WTC11 (cell line): ENCODE results near the gene ETV3. TPM values are rescaled to one million over a fixed set of nuclear protein-coding genes. Genes with fewer than 3 reads are reported as not detected.

ENCODE experiments used
- ATAC-seq: fragments of 200-7000 bp; cut with Tn5 transposase; 2 replicates; pipeline ENCODE4 v1.10.0; 2021; ENCODE audit warnings: mild to moderate bottlenecking, moderate library complexity
- CTCF ChIA-PET: fragments of 300-600 bp; sonication (Branson Sonifier 250); formaldehyde crosslinking; loops from one replicate; lab custom pipeline; 2021; ENCODE audit warnings: antibody characterized with exemption; lab: Charles Lee
- POLR2A ChIA-PET: fragments of 350-600 bp; sonication (Branson Sonifier 250); formaldehyde crosslinking; loops from one replicate; lab custom pipeline; 2021; ENCODE audit warnings: antibody characterized with exemption; lab: Charles Lee
- DNase-seq: peaks from one replicate; pipeline ENCODE4 v3.0.0; 2021; ENCODE audit warnings: low spot score
- H3K27ac Mint-ChIP-seq: 2 replicates; pipeline ENCODE4 v1.8.0; 2021; ENCODE audit warnings: mixed read lengths
- H3K27me3 Mint-ChIP-seq: 2 replicates; pipeline ENCODE4 v1.8.0; 2021; ENCODE audit warnings: low read depth, mild to moderate bottlenecking, moderate library complexity, mixed read lengths
- H3K36me3 Mint-ChIP-seq: 2 replicates; pipeline ENCODE4 v1.8.0; 2021; ENCODE audit warnings: mixed read lengths
- H3K4me1 Mint-ChIP-seq: 2 replicates; pipeline ENCODE4 v1.8.0; 2022; ENCODE audit warnings: mixed read lengths
- H3K4me3 Mint-ChIP-seq: 2 replicates; pipeline ENCODE4 v1.8.0; 2021; ENCODE audit warnings: mild to moderate bottlenecking, moderate library complexity, mixed read lengths
- H3K9me3 Mint-ChIP-seq: 2 replicates; pipeline ENCODE4 v1.8.0; 2021; ENCODE audit warnings: mixed read lengths
- FOXK1 ChIP-seq: sonication (generic); formaldehyde crosslinking; IDR thresholded peaks from 2 replicates; pipeline ENCODE4 v1.8.0; 2022; ENCODE audit warnings: mild to moderate bottlenecking, moderate library complexity, missing genetic modification reagents
- NFATC4 ChIP-seq: fragments of 250-450 bp; sonication (Bioruptor Pico); IDR thresholded peaks from 2 replicates; pipeline ENCODE4 v1.9.0; 2021; ENCODE audit warnings: mild to moderate bottlenecking
- NR1H2 ChIP-seq: sonication (generic); formaldehyde crosslinking; IDR thresholded peaks from 2 replicates; pipeline ENCODE4 v1.9.0; 2021; ENCODE audit warnings: mild to moderate bottlenecking, moderate library complexity, missing genetic modification reagents
- NR3C1 ChIP-seq: sonication (generic); formaldehyde crosslinking; conservative IDR thresholded peaks from 2 replicates; pipeline ENCODE4 v1.8.1; 2023; ENCODE audit warnings: low read depth, mild to moderate bottlenecking, missing genetic modification reagents
- RORB ChIP-seq: fragments of 250-450 bp; sonication (Bioruptor Pico); IDR thresholded peaks from 2 replicates; pipeline ENCODE4 v1.9.0; 2021; ENCODE audit warnings: mild to moderate bottlenecking
- SP1 ChIP-seq: sonication (generic); formaldehyde crosslinking; conservative IDR thresholded peaks from 2 replicates; pipeline ENCODE4 v1.8.1; 2022; ENCODE audit warnings: missing genetic modification reagents
- ZNF138 ChIP-seq: sonication (generic); formaldehyde crosslinking; conservative IDR thresholded peaks from 2 replicates; pipeline ENCODE4 v1.8.1; 2022; ENCODE audit warnings: mild to moderate bottlenecking, moderate library complexity, missing genetic modification reagents
- ZNF232 ChIP-seq: sonication (generic); formaldehyde crosslinking; IDR thresholded peaks from 2 replicates; pipeline ENCODE4 v1.8.0; 2022; ENCODE audit warnings: mild to moderate bottlenecking, missing genetic modification reagents
- ZNF396 ChIP-seq: fragments of 250-450 bp; sonication (Bioruptor Pico); IDR thresholded peaks from 2 replicates; pipeline ENCODE4 v1.8.0; 2021; ENCODE audit warnings: mild to moderate bottlenecking, moderate library complexity, borderline replicate concordance
- ZNF671 ChIP-seq: fragments of 250-450 bp; sonication (Bioruptor Pico); IDR thresholded peaks from 2 replicates; pipeline ENCODE4 v1.8.0; 2021; ENCODE audit warnings: mild to moderate bottlenecking
- total RNA-seq: library from RNA; stranded (reverse); gene quantifications from 3 replicates; pipeline ENCODE4 v1.2.3, GENCODE V29; 2021
- TF ChIP-seq, protein P1 (sequence below): sonication (generic); formaldehyde crosslinking; IDR thresholded peaks from 2 replicates; pipeline ENCODE4 v1.8.0; 2022; ENCODE audit warnings: mild to moderate bottlenecking, missing genetic modification reagents
- TF ChIP-seq, protein P2 (sequence below): sonication (generic); formaldehyde crosslinking; IDR thresholded peaks from 2 replicates; pipeline ENCODE4 v1.8.1; 2022; ENCODE audit warnings: missing genetic modification reagents, borderline replicate concordance
- TF ChIP-seq, protein P3 (sequence below): fragments of 250-450 bp; sonication (Bioruptor Pico); IDR thresholded peaks from 2 replicates; pipeline ENCODE4 v1.9.0; 2021; ENCODE audit warnings: mild to moderate bottlenecking, borderline replicate concordance
- TF ChIP-seq, protein P4 (sequence below): sonication (generic); formaldehyde crosslinking; IDR thresholded peaks from 2 replicates; pipeline ENCODE4 v1.8.0; 2022; ENCODE audit warnings: mild to moderate bottlenecking, missing genetic modification reagents
- TF ChIP-seq, protein P5 (sequence below): sonication (generic); formaldehyde crosslinking; IDR thresholded peaks from 2 replicates; pipeline ENCODE4 v1.8.1; 2023; ENCODE audit warnings: mild to moderate bottlenecking, missing genetic modification reagents
- TF ChIP-seq, protein P6 (sequence below): sonication (generic); formaldehyde crosslinking; IDR thresholded peaks from 2 replicates; pipeline ENCODE4 v1.8.1; 2023; ENCODE audit warnings: mild to moderate bottlenecking, missing genetic modification reagents, borderline replicate concordance
- TF ChIP-seq, protein P7 (sequence below): sonication (generic); formaldehyde crosslinking; IDR thresholded peaks from 2 replicates; pipeline ENCODE4 v1.8.0; 2023; ENCODE audit warnings: missing genetic modification reagents
- TF ChIP-seq, protein P8 (sequence below): sonication (generic); formaldehyde crosslinking; IDR thresholded peaks from 2 replicates; pipeline ENCODE4 v1.8.0; 2023; ENCODE audit warnings: mild to moderate bottlenecking, missing genetic modification reagents
- TF ChIP-seq, protein P9 (sequence below): fragments of 250-450 bp; sonication (Bioruptor Pico); IDR thresholded peaks from 2 replicates; pipeline ENCODE4 v1.9.0; 2021; ENCODE audit warnings: moderate library complexity, mild to moderate bottlenecking, inconsistent platforms, borderline replicate concordance

The ETV3 gene
- total RNA-seq, 1 experiment from 2014 or later = 26.0 TPM

DNA sequence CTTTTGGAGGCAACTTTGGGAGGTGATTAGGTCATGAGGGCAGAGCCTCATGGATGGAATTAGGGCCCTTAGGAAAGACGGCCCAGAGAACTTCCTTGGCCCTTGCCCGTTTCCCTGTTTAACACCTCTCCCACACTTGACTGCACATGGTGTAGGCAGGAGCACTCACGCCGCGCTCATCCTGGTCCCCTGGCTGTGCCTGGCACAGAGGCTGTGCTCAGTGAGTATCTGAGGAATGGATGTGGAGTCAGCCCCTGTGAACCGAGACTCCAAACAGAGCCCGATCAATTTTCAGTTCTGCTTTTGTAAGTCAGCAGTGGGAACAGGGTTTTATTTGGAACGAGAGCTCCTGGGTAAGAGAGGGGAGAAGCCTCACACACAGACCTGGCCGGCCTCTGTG, 29.8 kb upstream of the ETV3 start:
- ATAC-seq (no peak), DNase-seq (no peak)
- Mint-ChIP-seq H3K4me1 (peaks cover 20% of the 10 kb centered on the region), H3K27me3 (no peaks in the 10 kb centered on the region), H3K27ac (no peak overlapping the region), H3K9me3 (no peaks in the 10 kb centered on the region), H3K4me3 (no peak overlapping the region), H3K36me3 (no peaks in the 10 kb centered on the region)
- POLR2A ChIA-PET = no interaction called here
- CTCF ChIA-PET = interaction anchor here (1.4 to 2.0 kb wide), 2 partner anchors 12 to 78 kb away, joined by 8 to 11 read pairs; no protein-coding TSS in a partner anchor
- TF ChIP-seq FOXK1 (CRISPR knock-in tag) (no peak), ZNF232 (CRISPR knock-in tag) (no peak), ZNF138 (CRISPR knock-in tag) (no peak), NR1H2 (CRISPR knock-in tag) (no peak), NFATC4 (CRISPR knock-in tag) (no peak), RORB (CRISPR knock-in tag) (no peak), ZNF671 (CRISPR knock-in tag) (no peak), ZNF396 (CRISPR knock-in tag) (no peak), SP1 (no peak), NR3C1 (CRISPR knock-in tag) (no peak)
- TF ChIP-seq, protein P1, sequence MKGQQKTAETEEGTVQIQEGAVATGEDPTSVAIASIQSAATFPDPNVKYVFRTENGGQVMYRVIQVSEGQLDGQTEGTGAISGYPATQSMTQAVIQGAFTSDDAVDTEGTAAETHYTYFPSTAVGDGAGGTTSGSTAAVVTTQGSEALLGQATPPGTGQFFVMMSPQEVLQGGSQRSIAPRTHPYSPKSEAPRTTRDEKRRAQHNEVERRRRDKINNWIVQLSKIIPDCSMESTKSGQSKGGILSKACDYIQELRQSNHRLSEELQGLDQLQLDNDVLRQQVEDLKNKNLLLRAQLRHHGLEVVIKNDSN (CRISPR knock-in tag) = no peak
- TF ChIP-seq, protein P2, sequence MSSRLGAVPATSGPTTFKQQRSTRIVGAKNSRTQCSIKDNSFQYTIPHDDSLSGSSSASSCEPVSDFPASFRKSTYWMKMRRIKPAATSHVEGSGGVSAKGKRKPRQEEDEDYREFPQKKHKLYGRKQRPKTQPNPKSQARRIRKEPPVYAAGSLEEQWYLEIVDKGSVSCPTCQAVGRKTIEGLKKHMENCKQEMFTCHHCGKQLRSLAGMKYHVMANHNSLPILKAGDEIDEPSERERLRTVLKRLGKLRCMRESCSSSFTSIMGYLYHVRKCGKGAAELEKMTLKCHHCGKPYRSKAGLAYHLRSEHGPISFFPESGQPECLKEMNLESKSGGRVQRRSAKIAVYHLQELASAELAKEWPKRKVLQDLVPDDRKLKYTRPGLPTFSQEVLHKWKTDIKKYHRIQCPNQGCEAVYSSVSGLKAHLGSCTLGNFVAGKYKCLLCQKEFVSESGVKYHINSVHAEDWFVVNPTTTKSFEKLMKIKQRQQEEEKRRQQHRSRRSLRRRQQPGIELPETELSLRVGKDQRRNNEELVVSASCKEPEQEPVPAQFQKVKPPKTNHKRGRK (CRISPR knock-in tag) = no peak
- TF ChIP-seq, protein P3, sequence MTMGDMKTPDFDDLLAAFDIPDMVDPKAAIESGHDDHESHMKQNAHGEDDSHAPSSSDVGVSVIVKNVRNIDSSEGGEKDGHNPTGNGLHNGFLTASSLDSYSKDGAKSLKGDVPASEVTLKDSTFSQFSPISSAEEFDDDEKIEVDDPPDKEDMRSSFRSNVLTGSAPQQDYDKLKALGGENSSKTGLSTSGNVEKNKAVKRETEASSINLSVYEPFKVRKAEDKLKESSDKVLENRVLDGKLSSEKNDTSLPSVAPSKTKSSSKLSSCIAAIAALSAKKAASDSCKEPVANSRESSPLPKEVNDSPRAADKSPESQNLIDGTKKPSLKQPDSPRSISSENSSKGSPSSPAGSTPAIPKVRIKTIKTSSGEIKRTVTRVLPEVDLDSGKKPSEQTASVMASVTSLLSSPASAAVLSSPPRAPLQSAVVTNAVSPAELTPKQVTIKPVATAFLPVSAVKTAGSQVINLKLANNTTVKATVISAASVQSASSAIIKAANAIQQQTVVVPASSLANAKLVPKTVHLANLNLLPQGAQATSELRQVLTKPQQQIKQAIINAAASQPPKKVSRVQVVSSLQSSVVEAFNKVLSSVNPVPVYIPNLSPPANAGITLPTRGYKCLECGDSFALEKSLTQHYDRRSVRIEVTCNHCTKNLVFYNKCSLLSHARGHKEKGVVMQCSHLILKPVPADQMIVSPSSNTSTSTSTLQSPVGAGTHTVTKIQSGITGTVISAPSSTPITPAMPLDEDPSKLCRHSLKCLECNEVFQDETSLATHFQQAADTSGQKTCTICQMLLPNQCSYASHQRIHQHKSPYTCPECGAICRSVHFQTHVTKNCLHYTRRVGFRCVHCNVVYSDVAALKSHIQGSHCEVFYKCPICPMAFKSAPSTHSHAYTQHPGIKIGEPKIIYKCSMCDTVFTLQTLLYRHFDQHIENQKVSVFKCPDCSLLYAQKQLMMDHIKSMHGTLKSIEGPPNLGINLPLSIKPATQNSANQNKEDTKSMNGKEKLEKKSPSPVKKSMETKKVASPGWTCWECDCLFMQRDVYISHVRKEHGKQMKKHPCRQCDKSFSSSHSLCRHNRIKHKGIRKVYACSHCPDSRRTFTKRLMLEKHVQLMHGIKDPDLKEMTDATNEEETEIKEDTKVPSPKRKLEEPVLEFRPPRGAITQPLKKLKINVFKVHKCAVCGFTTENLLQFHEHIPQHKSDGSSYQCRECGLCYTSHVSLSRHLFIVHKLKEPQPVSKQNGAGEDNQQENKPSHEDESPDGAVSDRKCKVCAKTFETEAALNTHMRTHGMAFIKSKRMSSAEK (CRISPR knock-in tag) = no peak
- TF ChIP-seq, protein P4, sequence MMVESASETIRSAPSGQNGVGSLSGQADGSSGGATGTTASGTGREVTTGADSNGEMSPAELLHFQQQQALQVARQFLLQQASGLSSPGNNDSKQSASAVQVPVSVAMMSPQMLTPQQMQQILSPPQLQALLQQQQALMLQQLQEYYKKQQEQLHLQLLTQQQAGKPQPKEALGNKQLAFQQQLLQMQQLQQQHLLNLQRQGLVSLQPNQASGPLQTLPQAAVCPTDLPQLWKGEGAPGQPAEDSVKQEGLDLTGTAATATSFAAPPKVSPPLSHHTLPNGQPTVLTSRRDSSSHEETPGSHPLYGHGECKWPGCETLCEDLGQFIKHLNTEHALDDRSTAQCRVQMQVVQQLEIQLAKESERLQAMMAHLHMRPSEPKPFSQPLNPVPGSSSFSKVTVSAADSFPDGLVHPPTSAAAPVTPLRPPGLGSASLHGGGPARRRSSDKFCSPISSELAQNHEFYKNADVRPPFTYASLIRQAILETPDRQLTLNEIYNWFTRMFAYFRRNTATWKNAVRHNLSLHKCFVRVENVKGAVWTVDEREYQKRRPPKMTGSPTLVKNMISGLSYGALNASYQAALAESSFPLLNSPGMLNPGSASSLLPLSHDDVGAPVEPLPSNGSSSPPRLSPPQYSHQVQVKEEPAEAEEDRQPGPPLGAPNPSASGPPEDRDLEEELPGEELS (CRISPR knock-in tag) = no peak
- TF ChIP-seq, protein P5, sequence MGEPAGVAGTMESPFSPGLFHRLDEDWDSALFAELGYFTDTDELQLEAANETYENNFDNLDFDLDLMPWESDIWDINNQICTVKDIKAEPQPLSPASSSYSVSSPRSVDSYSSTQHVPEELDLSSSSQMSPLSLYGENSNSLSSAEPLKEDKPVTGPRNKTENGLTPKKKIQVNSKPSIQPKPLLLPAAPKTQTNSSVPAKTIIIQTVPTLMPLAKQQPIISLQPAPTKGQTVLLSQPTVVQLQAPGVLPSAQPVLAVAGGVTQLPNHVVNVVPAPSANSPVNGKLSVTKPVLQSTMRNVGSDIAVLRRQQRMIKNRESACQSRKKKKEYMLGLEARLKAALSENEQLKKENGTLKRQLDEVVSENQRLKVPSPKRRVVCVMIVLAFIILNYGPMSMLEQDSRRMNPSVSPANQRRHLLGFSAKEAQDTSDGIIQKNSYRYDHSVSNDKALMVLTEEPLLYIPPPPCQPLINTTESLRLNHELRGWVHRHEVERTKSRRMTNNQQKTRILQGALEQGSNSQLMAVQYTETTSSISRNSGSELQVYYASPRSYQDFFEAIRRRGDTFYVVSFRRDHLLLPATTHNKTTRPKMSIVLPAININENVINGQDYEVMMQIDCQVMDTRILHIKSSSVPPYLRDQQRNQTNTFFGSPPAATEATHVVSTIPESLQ (CRISPR knock-in tag) = no peak
- TF ChIP-seq, protein P6, sequence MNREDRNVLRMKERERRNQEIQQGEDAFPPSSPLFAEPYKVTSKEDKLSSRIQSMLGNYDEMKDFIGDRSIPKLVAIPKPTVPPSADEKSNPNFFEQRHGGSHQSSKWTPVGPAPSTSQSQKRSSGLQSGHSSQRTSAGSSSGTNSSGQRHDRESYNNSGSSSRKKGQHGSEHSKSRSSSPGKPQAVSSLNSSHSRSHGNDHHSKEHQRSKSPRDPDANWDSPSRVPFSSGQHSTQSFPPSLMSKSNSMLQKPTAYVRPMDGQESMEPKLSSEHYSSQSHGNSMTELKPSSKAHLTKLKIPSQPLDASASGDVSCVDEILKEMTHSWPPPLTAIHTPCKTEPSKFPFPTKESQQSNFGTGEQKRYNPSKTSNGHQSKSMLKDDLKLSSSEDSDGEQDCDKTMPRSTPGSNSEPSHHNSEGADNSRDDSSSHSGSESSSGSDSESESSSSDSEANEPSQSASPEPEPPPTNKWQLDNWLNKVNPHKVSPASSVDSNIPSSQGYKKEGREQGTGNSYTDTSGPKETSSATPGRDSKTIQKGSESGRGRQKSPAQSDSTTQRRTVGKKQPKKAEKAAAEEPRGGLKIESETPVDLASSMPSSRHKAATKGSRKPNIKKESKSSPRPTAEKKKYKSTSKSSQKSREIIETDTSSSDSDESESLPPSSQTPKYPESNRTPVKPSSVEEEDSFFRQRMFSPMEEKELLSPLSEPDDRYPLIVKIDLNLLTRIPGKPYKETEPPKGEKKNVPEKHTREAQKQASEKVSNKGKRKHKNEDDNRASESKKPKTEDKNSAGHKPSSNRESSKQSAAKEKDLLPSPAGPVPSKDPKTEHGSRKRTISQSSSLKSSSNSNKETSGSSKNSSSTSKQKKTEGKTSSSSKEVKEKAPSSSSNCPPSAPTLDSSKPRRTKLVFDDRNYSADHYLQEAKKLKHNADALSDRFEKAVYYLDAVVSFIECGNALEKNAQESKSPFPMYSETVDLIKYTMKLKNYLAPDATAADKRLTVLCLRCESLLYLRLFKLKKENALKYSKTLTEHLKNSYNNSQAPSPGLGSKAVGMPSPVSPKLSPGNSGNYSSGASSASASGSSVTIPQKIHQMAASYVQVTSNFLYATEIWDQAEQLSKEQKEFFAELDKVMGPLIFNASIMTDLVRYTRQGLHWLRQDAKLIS (CRISPR knock-in tag) = no peak
- TF ChIP-seq, protein P7, sequence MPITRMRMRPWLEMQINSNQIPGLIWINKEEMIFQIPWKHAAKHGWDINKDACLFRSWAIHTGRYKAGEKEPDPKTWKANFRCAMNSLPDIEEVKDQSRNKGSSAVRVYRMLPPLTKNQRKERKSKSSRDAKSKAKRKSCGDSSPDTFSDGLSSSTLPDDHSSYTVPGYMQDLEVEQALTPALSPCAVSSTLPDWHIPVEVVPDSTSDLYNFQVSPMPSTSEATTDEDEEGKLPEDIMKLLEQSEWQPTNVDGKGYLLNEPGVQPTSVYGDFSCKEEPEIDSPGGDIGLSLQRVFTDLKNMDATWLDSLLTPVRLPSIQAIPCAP (CRISPR knock-in tag) = no peak
- TF ChIP-seq, protein P8, sequence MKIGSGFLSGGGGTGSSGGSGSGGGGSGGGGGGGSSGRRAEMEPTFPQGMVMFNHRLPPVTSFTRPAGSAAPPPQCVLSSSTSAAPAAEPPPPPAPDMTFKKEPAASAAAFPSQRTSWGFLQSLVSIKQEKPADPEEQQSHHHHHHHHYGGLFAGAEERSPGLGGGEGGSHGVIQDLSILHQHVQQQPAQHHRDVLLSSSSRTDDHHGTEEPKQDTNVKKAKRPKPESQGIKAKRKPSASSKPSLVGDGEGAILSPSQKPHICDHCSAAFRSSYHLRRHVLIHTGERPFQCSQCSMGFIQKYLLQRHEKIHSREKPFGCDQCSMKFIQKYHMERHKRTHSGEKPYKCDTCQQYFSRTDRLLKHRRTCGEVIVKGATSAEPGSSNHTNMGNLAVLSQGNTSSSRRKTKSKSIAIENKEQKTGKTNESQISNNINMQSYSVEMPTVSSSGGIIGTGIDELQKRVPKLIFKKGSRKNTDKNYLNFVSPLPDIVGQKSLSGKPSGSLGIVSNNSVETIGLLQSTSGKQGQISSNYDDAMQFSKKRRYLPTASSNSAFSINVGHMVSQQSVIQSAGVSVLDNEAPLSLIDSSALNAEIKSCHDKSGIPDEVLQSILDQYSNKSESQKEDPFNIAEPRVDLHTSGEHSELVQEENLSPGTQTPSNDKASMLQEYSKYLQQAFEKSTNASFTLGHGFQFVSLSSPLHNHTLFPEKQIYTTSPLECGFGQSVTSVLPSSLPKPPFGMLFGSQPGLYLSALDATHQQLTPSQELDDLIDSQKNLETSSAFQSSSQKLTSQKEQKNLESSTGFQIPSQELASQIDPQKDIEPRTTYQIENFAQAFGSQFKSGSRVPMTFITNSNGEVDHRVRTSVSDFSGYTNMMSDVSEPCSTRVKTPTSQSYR (CRISPR knock-in tag) = no peak
- TF ChIP-seq, protein P9, sequence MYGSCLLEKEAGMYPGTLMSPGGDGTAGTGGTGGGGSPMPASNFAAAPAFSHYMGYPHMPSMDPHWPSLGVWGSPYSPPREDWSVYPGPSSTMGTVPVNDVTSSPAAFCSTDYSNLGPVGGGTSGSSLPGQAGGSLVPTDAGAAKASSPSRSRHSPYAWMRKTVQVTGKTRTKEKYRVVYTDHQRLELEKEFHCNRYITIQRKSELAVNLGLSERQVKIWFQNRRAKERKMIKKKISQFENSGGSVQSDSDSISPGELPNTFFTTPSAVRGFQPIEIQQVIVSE = no peak
